Thyroid gland (tissue), 4 donors: Measurements from ENCODE around the gene TNP2.

Source experiments
- POLR2A ChIP-seq, 2 donors: fragments of 450-650 bp; IDR thresholded peaks; one replicate each; pipeline ENCODE4 v1.6.1; 2017; ENCODE audit warnings: antibody characterized with exemption in 2 of 2, mild to moderate bottlenecking in 2 of 2, moderate library complexity in 1 of 2
- TF ChIP-seq, protein P1 (sequence below), 6 experiments: fragments of 200-600 bp in 3 of 6; fragments of 450-650 bp in 3 of 6; sonication (generic) in 3 of 6; IDR thresholded peaks; one replicate each; pipeline ENCODE4 v1.5.1; 2016 to 2019; ENCODE audit warnings: antibody characterized with exemption in 6 of 6, mild to moderate bottlenecking in 2 of 6, inconsistent platforms in 1 of 6, moderate library complexity in 1 of 6

DNA sequence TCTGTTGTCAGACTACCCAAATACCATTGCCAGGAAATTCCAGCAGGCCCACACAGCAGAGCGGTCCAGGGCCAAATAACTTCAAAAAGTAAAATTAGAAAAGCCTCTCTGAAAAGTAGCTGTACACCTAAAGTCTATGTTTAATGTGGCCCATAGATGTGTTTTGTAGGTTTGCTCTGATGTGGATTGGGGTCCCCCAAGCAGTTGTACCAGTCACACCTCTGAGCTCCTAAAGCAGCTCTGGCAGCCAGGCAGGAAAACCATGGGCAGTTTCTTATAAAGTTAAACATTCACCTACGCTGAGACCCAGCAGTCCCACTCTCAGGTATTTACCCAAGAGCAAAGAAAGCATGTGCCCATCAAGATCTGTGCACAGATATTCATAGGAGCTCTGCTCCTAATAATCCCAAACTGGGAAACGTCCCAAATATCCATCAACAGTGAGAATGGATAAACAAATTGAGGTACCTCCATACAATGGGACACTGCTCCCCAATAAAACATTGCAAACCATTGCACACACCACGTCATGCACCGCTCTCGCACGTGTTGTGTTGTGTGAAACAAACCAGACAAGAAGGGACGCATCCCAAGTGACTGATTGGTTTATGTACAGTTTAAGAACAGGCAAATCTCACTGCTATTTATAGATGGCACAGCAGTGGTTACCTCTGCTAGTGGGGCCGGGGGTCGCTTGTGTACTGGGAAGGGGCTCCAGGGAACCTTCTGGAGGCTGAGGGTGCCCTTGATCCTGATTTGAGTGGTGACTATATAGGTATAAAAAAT, 27.8 kb upstream of the TNP2 start:
- TF ChIP-seq, protein P1, sequence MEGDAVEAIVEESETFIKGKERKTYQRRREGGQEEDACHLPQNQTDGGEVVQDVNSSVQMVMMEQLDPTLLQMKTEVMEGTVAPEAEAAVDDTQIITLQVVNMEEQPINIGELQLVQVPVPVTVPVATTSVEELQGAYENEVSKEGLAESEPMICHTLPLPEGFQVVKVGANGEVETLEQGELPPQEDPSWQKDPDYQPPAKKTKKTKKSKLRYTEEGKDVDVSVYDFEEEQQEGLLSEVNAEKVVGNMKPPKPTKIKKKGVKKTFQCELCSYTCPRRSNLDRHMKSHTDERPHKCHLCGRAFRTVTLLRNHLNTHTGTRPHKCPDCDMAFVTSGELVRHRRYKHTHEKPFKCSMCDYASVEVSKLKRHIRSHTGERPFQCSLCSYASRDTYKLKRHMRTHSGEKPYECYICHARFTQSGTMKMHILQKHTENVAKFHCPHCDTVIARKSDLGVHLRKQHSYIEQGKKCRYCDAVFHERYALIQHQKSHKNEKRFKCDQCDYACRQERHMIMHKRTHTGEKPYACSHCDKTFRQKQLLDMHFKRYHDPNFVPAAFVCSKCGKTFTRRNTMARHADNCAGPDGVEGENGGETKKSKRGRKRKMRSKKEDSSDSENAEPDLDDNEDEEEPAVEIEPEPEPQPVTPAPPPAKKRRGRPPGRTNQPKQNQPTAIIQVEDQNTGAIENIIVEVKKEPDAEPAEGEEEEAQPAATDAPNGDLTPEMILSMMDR (IDR thresholded peaks at IDR 0.05), result no peak
- no peak for TF ChIP-seq POLR2A (IDR thresholded peaks at IDR 0.05)
